HFFc6 (cell line): Measurements from ENCODE around the gene SARDH. TPM values are rescaled to one million over a fixed set of nuclear protein-coding genes. Genes with fewer than 3 reads are reported as not detected.

Experiments used
- DNase-seq: peaks from one replicate; pipeline ENCODE4 v3.0.0-alpha.2; 2018
- H3K27ac Mint-ChIP-seq: 2 replicates; pipeline ENCODE4 v1.8.0; 2020; ENCODE audit warnings: mild to moderate bottlenecking, mixed read lengths
- H3K27me3 Mint-ChIP-seq: 2 replicates; pipeline ENCODE4 v1.8.0; 2021; ENCODE audit warnings: mild to moderate bottlenecking, moderate library complexity, mixed read lengths; ENCODE audit not compliant: insufficient read depth
- H3K36me3 Mint-ChIP-seq: 2 replicates; pipeline ENCODE4 v1.8.0; 2021; ENCODE audit warnings: low read depth, mixed read lengths
- H3K4me1 Mint-ChIP-seq: 2 replicates; pipeline ENCODE4 v1.8.0; 2020; ENCODE audit warnings: low read depth, mixed read lengths
- H3K4me3 Mint-ChIP-seq: 2 replicates; pipeline ENCODE4 v1.8.0; 2020; ENCODE audit warnings: mild to moderate bottlenecking, moderate library complexity, mixed read lengths
- H3K9me3 Mint-ChIP-seq: 2 replicates; pipeline ENCODE4 v1.8.0; 2020; ENCODE audit warnings: mild to moderate bottlenecking, mixed read lengths
- CTCF ChIP-seq: fragments of 200-600 bp; sonication (generic); IDR thresholded peaks from 2 replicates; pipeline ENCODE4 v1.5.0; 2021; ENCODE audit warnings: antibody characterized with exemption, mild to moderate bottlenecking
- total RNA-seq, 6 experiments: library from RNA; stranded (reverse); fragmentation: NEBNext Ultra II Directional; extraction: Animal tissue kit (Norgen Biotek cat#: 25700); gene quantifications; 2 replicates in 1 of 6; 3 replicates in 5 of 6; pipeline ENCODE4 v1.2.3, GENCODE V29; 2021

Gene SARDH
- total RNA-seq, 6 experiments from 2014 or later, result 0.24 to 5.1 (median 4.1) TPM

- Mint-ChIP-seq H3K27me3 (peaks cover 8% of the 10 kb centered on the region), H3K4me3 (no peak overlapping the region)
- no peak for TF ChIP-seq CTCF
Measured at GRCh38 chr9:133682818-133683585, 55.1 kb downstream of the SARDH start.

GRCh38 chr9:133681658-133682306, 56.4 kb downstream of the SARDH start:
- Mint-ChIP-seq H3K4me3 (no peak overlapping the region), H3K27me3 (peaks cover 5% of the 10 kb centered on the region; the same call in 1 of the 2 replicates), H3K36me3 (no peaks in the 10 kb centered on the region), H3K4me1 (peaks cover 8% of the 10 kb centered on the region), H3K27ac (no peak overlapping the region), H3K9me3 (no peaks in the 10 kb centered on the region)
- no peak for TF ChIP-seq CTCF
- no peak for DNase-seq

More at GRCh38 chr9:133682818-133683585, 55.1 kb downstream of the SARDH start:
- Mint-ChIP-seq H3K27ac (no peak overlapping the region), H3K9me3 (no peaks in the 10 kb centered on the region), H3K36me3 (no peaks in the 10 kb centered on the region), H3K4me1 (peaks cover 8% of the 10 kb centered on the region)
- no peak for DNase-seq

GRCh38 chr9:133680976-133681657, 57.0 kb downstream of the SARDH start:
- no peak for DNase-seq
- H3K9me3 Mint-ChIP-seq, result no peaks in the 10 kb centered on the region
- peaks cover 9% of the 10 kb centered on the region for H3K27me3 Mint-ChIP-seq
- peaks cover 8% of the 10 kb centered on the region for H3K4me1 Mint-ChIP-seq
- no peaks in the 10 kb centered on the region for H3K36me3 Mint-ChIP-seq
- no peak overlapping the region for H3K4me3 Mint-ChIP-seq
- H3K27ac Mint-ChIP-seq, result no peak overlapping the region
- TF ChIP-seq CTCF, result no peak

GRCh38 chr9:133680250-133680975, 57.7 kb downstream of the SARDH start:
- no peak for DNase-seq
- Mint-ChIP-seq H3K27ac (no peak overlapping the region), H3K9me3 (no peaks in the 10 kb centered on the region), H3K4me1 (peaks cover 8% of the 10 kb centered on the region), H3K4me3 (no peak overlapping the region), H3K27me3 (peaks cover 16% of the 10 kb centered on the region), H3K36me3 (no peaks in the 10 kb centered on the region)
- TF ChIP-seq CTCF, result no peak

- Mint-ChIP-seq H3K4me1 (peaks cover 8% of the 10 kb centered on the region), H3K36me3 (no peaks in the 10 kb centered on the region)
Measured at GRCh38 chr9:133679466-133680061, 58.6 kb downstream of the SARDH start.

More at GRCh38 chr9:133679466-133680061, 58.6 kb downstream of the SARDH start:
- Mint-ChIP-seq H3K27me3 (peaks cover 22% of the 10 kb centered on the region), H3K4me3 (no peak overlapping the region), H3K27ac (no peak overlapping the region), H3K9me3 (no peaks in the 10 kb centered on the region)
- no peak for TF ChIP-seq CTCF
- no peak for DNase-seq
